ENCODE results near the gene LDLRAD3. TPM values are rescaled to one million over a fixed set of nuclear protein-coding genes. Genes with fewer than 3 reads are reported as not detected.

LDLRAD3 gene
- total RNA-seq, 1 experiment from 2014 or later: 19.0 TPM

GRCh38 chr11:36161572-36161971, 217.7 kb downstream of the LDLRAD3 start:
- no peak overlapping the region for H3K27ac ChIP-seq (ENCODE audit: low read depth, low read length)
- H3K9me3 ChIP-seq (ENCODE audit: control insufficient read depth in 1 of 2, insufficient read depth in 1 of 2, low read depth in 1 of 2, low read length in 2 of 2): no peaks in the 10 kb centered on the region
- no peaks in the 10 kb centered on the region for H3K4me1 ChIP-seq (ENCODE audit: control insufficient read depth in 1 of 2, insufficient read depth in 2 of 2, low read length in 2 of 2)
- no peaks in the 10 kb centered on the region for H3K9me2 ChIP-seq (ENCODE audit: insufficient read depth)
- RAD21 ChIA-PET (ENCODE audit: low non-redundant PET in 1 of 2, low total read pairs in 2 of 2, uncharacterized antibody in 2 of 2, unreplicated experiment in 2 of 2): no interaction called here
- POLR2A ChIA-PET: no interaction called here
- no peak overlapping the region for H3K9ac ChIP-seq (ENCODE audit: low read length)
- CTCF ChIA-PET: no interaction called here
- H3K36me3 ChIP-seq (ENCODE audit: control insufficient read depth in 1 of 2, insufficient read depth in 2 of 2, low read length in 2 of 2): no peaks in the 10 kb centered on the region
- intact Hi-C loops (cut with micrococcal nuclease): no loop called here
- no peaks in the 10 kb centered on the region for H3K27me3 ChIP-seq (ENCODE audit: insufficient read depth, low read length)
- H3K4me3 ChIP-seq (replicated peaks in 1 of 2; ENCODE audit: low read depth in 1 of 2, low read length in 2 of 2): no peak overlapping the region
- H2AFZ ChIP-seq (ENCODE audit: low read depth, low read length, poor library complexity, severe bottlenecking): no peak overlapping the region
- ATAC-seq: no peak
- H3K79me2 ChIP-seq (ENCODE audit: insufficient read depth, low read length): no peaks in the 10 kb centered on the region
- H4K20me1 ChIP-seq (ENCODE audit: insufficient read depth): no peaks in the 10 kb centered on the region
- no TSS peak for BruUV-seq (replicated peaks)
- DNase-seq (ENCODE audit: low read depth, low spot score): no peak
- TF ChIP-seq ATF3 (IDR thresholded peaks at IDR 0.05) (no peak), RAD21 (IDR thresholded peaks at IDR 0.05; ENCODE audit: low read depth) (no peak), ZBTB33 (IDR thresholded peaks at IDR 0.05; ENCODE audit: extremely low read depth, insufficient replicate concordance, low read length) (no peak), ELF1 (IDR thresholded peaks at IDR 0.05; ENCODE audit: borderline replicate concordance, low read depth) (no peak), SIN3A (IDR thresholded peaks at IDR 0.05; ENCODE audit: low read depth) (no peak), ZNF274 (IDR thresholded peaks at IDR 0.05; ENCODE audit: low read depth, low read length) (no peak), ZFX (IDR thresholded peaks at IDR 0.05) (no peak), SRF (IDR thresholded peaks at IDR 0.05; ENCODE audit: low read depth) (no peak), CBX3 (IDR thresholded peaks at IDR 0.05; ENCODE audit: low read depth) (no peak), FOSL1 (IDR thresholded peaks at IDR 0.05; ENCODE audit: low read depth) (no peak), REST (IDR thresholded peaks at IDR 0.05; ENCODE audit: low read depth) (no peak), POLR2AphosphoS5 (IDR thresholded peaks at IDR 0.05; ENCODE audit: low read depth, low read length) (no peak), YY1 (IDR thresholded peaks at IDR 0.05; ENCODE audit: extremely low read depth, insufficient replicate concordance, low read depth, low read length) (no peak), MAX (IDR thresholded peaks at IDR 0.05) (no peak), EZH2 (IDR thresholded peaks at IDR 0.05) (no peak), JUND (IDR thresholded peaks at IDR 0.05) (no peak), POLR2A (IDR thresholded peaks at IDR 0.05; ENCODE audit: borderline replicate concordance, extremely low read depth, insufficient read depth, insufficient read length) (no peak), TCF7L2 (IDR thresholded peaks at IDR 0.05; ENCODE audit: borderline replicate concordance, extremely low read depth, insufficient read depth, insufficient read length) (no peak)
- H3K4me2 ChIP-seq (ENCODE audit: low read length): no peak overlapping the region
